Measurements from ENCODE around the gene DNAJC5.
"Not testable (repeated sequence)": the region's sequence is repeated elsewhere in the genome, so short reads cannot be mapped to it uniquely, and the experiment has no call there.

The DNAJC5 gene

DNA sequence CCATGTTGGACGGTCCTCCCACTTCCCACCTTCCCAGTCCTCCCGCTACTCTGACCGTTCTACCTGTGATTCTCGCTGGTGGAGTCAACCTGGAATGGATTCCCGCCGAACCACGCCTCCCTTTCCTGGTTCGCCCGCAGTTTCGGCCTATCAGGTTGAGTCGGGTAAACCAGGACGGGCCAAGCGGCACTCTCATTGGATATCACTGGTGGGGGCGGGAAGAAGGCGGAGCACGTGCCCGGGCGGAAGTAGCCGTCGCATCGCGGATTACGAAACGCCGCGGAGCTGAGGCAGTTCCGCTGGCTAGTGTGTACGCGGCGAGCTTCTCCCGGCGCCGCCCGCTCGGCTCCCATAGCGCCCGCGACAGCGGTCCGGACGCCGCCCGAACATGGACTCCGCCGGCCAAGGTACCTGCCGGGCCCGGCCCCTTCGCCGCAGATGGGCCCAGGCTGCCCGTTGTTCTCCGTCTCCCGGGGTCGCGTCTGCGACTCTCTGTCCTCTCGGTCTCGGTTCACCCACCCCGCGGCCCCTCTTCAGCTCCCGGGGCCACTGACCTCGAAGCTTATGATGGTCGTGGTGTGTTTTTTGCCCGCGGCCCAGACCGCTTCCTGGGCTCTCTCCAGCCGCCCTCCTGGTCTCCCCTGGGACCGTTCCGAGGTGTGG, 29.8 kb upstream of the DNAJC5 start, which contains the start of gene TPD52L2:
Gene TPD52L2 (plus strand): TSS at position 293 of the 663 bp plus-strand sequence. CDS start 96 bp downstream, at position 389.
- Histone ChIP-seq H3K4me1 (ENCODE audit: low read depth, poor library complexity, severe bottlenecking) (peaks cover 13% of the 10 kb centered on the region), H3K27me3 (ENCODE audit: insufficient read depth, low read depth) (no peaks in the 10 kb centered on the region), H3K79me2 (ENCODE audit: insufficient read depth, low read depth) (peaks cover 32% of the 10 kb centered on the region), H4K20me1 (ENCODE audit: insufficient read depth) (0 out of 2 replicates have a peak, but pooled peaks cover 3% of the 10 kb centered on the region), H3K4me2 (peak within 1 kb of the TSS; percentile 85), H3K27ac (peak within 1 kb of the TSS; percentile 56), H3K36me3 (ENCODE audit: insufficient read depth) (no peaks in the 10 kb centered on the region), H2AFZ (ENCODE audit: low read depth) (peak within 1 kb of the TSS; percentile 89), H3K4me3 (IDR thresholded peaks at IDR 0.05; ENCODE audit: insufficient read depth, low read depth, low read length) (no peak within 1 kb of the TSS), H3K9ac (peak within 1 kb of the TSS; percentile 71)
- TF ChIP-seq, protein P1, sequence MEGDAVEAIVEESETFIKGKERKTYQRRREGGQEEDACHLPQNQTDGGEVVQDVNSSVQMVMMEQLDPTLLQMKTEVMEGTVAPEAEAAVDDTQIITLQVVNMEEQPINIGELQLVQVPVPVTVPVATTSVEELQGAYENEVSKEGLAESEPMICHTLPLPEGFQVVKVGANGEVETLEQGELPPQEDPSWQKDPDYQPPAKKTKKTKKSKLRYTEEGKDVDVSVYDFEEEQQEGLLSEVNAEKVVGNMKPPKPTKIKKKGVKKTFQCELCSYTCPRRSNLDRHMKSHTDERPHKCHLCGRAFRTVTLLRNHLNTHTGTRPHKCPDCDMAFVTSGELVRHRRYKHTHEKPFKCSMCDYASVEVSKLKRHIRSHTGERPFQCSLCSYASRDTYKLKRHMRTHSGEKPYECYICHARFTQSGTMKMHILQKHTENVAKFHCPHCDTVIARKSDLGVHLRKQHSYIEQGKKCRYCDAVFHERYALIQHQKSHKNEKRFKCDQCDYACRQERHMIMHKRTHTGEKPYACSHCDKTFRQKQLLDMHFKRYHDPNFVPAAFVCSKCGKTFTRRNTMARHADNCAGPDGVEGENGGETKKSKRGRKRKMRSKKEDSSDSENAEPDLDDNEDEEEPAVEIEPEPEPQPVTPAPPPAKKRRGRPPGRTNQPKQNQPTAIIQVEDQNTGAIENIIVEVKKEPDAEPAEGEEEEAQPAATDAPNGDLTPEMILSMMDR (conservative IDR thresholded peaks at IDR 0.05; ENCODE audit: low read depth, low read length) = no peak

DNA sequence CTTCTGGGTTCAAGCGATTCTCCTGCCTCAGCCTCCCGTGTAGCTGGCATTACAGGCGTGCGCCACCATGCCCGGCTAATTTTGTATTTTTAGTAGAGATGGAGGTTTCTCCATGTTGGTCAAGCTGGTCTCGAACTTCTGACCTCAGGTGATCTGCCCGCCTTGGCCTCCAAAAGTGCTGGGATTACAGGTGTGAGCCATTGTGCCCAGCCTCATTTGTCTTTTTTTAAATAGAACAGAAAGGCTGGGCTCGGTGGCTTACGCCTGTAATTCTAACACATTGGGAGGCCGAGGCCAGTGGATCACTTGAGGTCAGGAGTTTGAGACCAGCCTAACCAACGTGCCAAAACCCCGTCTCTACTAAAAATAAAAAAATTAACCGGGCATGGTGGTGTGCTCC, 27.9 kb upstream of the DNAJC5 start:
- not testable (repeated sequence) for H3K36me3 ChIP-seq (ENCODE audit: insufficient read depth); H3K9ac ChIP-seq; H3K27ac ChIP-seq; H2AFZ ChIP-seq (ENCODE audit: low read depth); H3K4me3 ChIP-seq (IDR thresholded peaks at IDR 0.05; ENCODE audit: insufficient read depth, low read depth, low read length); H3K27me3 ChIP-seq (ENCODE audit: insufficient read depth, low read depth); H3K4me2 ChIP-seq; H4K20me1 ChIP-seq (ENCODE audit: insufficient read depth)
- Histone ChIP-seq H3K4me1 (ENCODE audit: low read depth, poor library complexity, severe bottlenecking) (peaks cover 13% of the 10 kb centered on the region), H3K79me2 (ENCODE audit: insufficient read depth, low read depth) (peaks cover 32% of the 10 kb centered on the region)

DNA sequence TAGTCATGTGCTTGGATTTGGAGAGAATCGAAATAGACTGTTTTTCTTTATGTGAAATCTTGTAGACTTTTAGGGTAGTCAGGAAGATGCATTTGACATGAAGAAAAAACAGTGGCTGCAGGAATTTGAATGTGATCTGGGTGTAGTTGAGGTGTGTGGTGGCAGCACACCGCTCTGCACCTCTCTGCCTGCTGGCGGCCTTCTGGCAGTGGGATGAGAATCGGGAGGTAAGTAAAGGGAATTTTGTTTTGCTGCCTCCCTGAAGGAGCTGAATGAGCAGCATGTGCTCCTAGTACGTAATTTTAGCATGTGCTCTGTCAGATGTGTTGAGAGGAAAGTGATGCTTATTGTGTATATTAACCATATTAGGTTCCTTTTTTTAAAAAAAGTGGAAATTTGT, 26.7 kb upstream of the DNAJC5 start:
- H3K79me2 ChIP-seq (ENCODE audit: insufficient read depth, low read depth) = peaks cover 36% of the 10 kb centered on the region
- H3K4me2 ChIP-seq = no peak overlapping the region
- no peak overlapping the region for H3K27ac ChIP-seq
- H3K27me3 ChIP-seq (ENCODE audit: insufficient read depth, low read depth) = no peaks in the 10 kb centered on the region
- no peak overlapping the region for H3K9ac ChIP-seq
- no peak overlapping the region for H3K4me3 ChIP-seq (IDR thresholded peaks at IDR 0.05; ENCODE audit: insufficient read depth, low read depth, low read length)
- no peak overlapping the region for H2AFZ ChIP-seq (ENCODE audit: low read depth)
- H3K36me3 ChIP-seq (ENCODE audit: insufficient read depth) = peaks cover 2% of the 10 kb centered on the region; the same call in 1 of the 2 replicates
- TF ChIP-seq, protein P1 (conservative IDR thresholded peaks at IDR 0.05; ENCODE audit: low read depth, low read length) = no peak
- 0 out of 2 replicates have a peak, but pooled peaks cover 3% of the 10 kb centered on the region for H4K20me1 ChIP-seq (ENCODE audit: insufficient read depth)
- peaks cover 12% of the 10 kb centered on the region for H3K4me1 ChIP-seq (ENCODE audit: low read depth, poor library complexity, severe bottlenecking)

DNA sequence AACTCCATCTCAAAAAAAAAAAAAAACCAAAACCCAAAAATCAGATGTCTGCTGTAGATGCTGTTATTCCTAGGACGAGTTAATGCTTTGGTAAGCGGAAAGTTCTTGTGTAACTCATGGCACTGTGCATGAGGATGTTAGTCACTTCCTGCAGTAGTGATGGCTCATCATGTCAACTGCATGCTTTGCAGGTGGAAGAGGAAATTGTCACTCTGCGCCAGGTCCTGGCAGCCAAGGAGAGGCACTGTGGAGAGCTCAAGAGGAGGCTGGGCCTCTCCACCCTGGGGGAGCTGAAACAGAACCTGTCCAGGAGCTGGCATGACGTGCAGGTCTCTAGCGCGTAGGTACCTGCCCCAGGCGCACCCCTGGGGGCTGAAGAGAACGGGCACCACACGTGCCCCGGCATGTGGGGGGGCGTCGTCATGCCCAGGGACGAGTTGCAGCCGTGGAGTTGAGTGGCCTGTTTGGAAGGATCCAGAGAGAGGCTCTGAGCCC, 21.4 kb upstream of the DNAJC5 start:
- Histone ChIP-seq H2AFZ (ENCODE audit: low read depth) (no peak overlapping the region), H3K4me3 (IDR thresholded peaks at IDR 0.05; ENCODE audit: insufficient read depth, low read depth, low read length) (no peak overlapping the region), H3K4me2 (no peak overlapping the region), H4K20me1 (ENCODE audit: insufficient read depth) (no peaks in the 10 kb centered on the region), H3K79me2 (ENCODE audit: insufficient read depth, low read depth) (peaks cover 4% of the 10 kb centered on the region; the same call in 1 of the 2 replicates), H3K4me1 (ENCODE audit: low read depth, poor library complexity, severe bottlenecking) (no peaks in the 10 kb centered on the region), H3K9ac (no peak overlapping the region), H3K27me3 (ENCODE audit: insufficient read depth, low read depth) (no peaks in the 10 kb centered on the region), H3K36me3 (ENCODE audit: insufficient read depth) (peaks cover 7% of the 10 kb centered on the region; the same call in 1 of the 2 replicates), H3K27ac (no peak overlapping the region)
- TF ChIP-seq, protein P1 (conservative IDR thresholded peaks at IDR 0.05; ENCODE audit: low read depth, low read length) = no peak

DNA sequence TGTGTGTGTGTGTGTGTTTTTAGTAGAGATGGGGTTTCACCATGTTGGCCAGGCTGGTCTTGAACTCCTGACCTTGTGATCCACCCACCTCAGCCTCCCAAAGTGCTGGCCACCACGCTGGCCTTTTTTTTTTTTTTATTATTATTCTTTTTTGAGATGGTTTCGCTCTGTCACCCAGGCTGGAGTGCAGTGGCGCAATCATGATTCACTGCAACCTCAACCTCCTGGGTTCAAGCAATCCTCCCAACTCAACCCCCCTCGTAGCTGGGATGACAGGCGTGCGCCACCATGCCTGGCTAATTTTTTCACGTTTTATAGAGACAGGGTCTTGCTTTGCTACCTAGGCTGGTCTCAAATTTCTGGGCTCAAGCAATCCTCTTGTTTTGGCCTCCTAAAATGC, 20.7 kb upstream of the DNAJC5 start:
- H3K27me3 ChIP-seq (ENCODE audit: insufficient read depth, low read depth); H3K4me2 ChIP-seq; H3K79me2 ChIP-seq (ENCODE audit: insufficient read depth, low read depth); H3K36me3 ChIP-seq (ENCODE audit: insufficient read depth); H3K4me3 ChIP-seq (IDR thresholded peaks at IDR 0.05; ENCODE audit: insufficient read depth, low read depth, low read length); H3K27ac ChIP-seq; H3K9ac ChIP-seq; H2AFZ ChIP-seq (ENCODE audit: low read depth); H4K20me1 ChIP-seq (ENCODE audit: insufficient read depth); H3K4me1 ChIP-seq (ENCODE audit: low read depth, poor library complexity, severe bottlenecking): not testable (repeated sequence)
